Measurements from ENCODE around the gene OR7A17. TPM values are rescaled to one million over a fixed set of nuclear protein-coding genes. Genes with fewer than 3 reads are reported as not detected.

The OR7A17 gene
- polyA plus RNA-seq, 3 donors from 2014 or later = not detected

GRCh38 chr19:14837391-14837790, 48.5 kb downstream of the OR7A17 start:
- Mint-ChIP-seq H3K27me3 (ENCODE audit: low read depth in 3 of 3) (peaks cover 0 to 10% (median 6%) of the 10 kb centered on the region in 3 donors), H3K4me1 (no peaks in the 10 kb centered on the region), H3K9me3 (no peaks in the 10 kb centered on the region), H3K27ac (no peak overlapping the region), H3K4me3 (no peak overlapping the region), H3K36me3 (no peaks in the 10 kb centered on the region)
- no peak for DNase-seq

- Mint-ChIP-seq H3K4me1 (no peaks in the 10 kb centered on the region), H3K36me3 (no peaks in the 10 kb centered on the region), H3K27ac (no peak within 1 kb of the TSS), H3K9me3 (no peaks in the 10 kb centered on the region), H3K4me3 (no peak within 1 kb of the TSS), H3K27me3 (ENCODE audit: low read depth in 3 of 3) (peaks cover 0 to 8% (median 6%) of the 10 kb centered on the region in 3 donors)
- no peak for DNase-seq
Observed at GRCh38 chr19:14835011-14835410, 50.9 kb downstream of the OR7A17 start, which contains the start of the genes OR7A5 and OR7C1. Gene OR7A5, minus strand, starts transcription at chr19:14835185. Its CDS starts 6,944 bp downstream, at chr19:14828241. Gene OR7C1, minus strand, starts transcription at chr19:14835185. Its CDS starts 35,049 bp downstream, at chr19:14800136.

- Mint-ChIP-seq H3K36me3 (no peaks in the 10 kb centered on the region), H3K9me3 (no peaks in the 10 kb centered on the region), H3K27ac (no peak overlapping the region), H3K4me3 (no peak overlapping the region), H3K4me1 (no peaks in the 10 kb centered on the region), H3K27me3 (ENCODE audit: low read depth in 3 of 3) (peaks cover 3 to 11% (median 6%) of the 10 kb centered on the region in 3 donors)
- no peak for DNase-seq
Observed at GRCh38 chr19:14830702-14831101, 55.2 kb downstream of the OR7A17 start.

Other genes with a start within 250 kb of the OR7A17 start
- gene ADGRE3, start 211.3 kb downstream of the OR7A17 start, polyA plus RNA-seq = under 1 TPM in 1 of 3 donors, not detected in 2; 0.66 TPM
- gene ZNF333, start 196.1 kb downstream of the OR7A17 start, polyA plus RNA-seq = 10 to 100 TPM; 10.8 to 15.1 (median 14.6) TPM
- under 1 TPM in 2 of 3 donors, not detected in 1; 0.17 to 0.32 TPM for gene ADGRE2, start 107.6 kb downstream of the OR7A17 start, polyA plus RNA-seq
- gene OR7A5, start 50.9 kb downstream of the OR7A17 start, polyA plus RNA-seq = not detected
- gene OR7C1, start 50.9 kb downstream of the OR7A17 start, polyA plus RNA-seq = not detected
- gene OR7A10, start 37.2 kb downstream of the OR7A17 start, polyA plus RNA-seq = not detected
- gene OR7C2, start 55.4 kb upstream of the OR7A17 start, polyA plus RNA-seq = not detected
- gene SLC1A6, start 93.7 kb upstream of the OR7A17 start, polyA plus RNA-seq = not detected
- not detected for gene CASP14, start 163.3 kb upstream of the OR7A17 start, polyA plus RNA-seq
- not detected for gene OR1I1, start 196.1 kb upstream of the OR7A17 start, polyA plus RNA-seq
- not detected for gene SYDE1, start 221.3 kb upstream of the OR7A17 start, polyA plus RNA-seq